ENCODE results near the gene OPN3. TPM values are rescaled to one million over a fixed set of nuclear protein-coding genes. Genes with fewer than 3 reads are reported as not detected.

Gene OPN3
- total RNA-seq, 1 donor from 2014 or later, result 12.4 TPM

DNA sequence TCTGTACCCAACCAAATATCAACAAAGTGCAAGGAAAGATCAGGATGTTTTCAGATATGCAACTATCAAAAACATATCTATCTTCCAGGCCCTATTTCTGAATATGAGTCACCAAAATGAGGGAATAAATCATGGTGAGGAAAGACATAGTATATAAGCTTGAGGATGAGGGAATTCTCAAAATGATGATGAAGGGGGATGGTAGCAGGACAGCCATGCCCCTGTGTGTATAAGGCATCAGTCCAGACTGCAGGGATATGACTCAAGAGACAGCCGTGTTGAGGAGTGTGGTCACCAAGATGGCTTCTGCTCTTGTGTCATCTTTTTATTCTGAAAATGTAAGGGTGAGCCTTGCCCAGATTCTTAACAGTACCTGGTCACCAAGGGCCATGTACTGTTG is 7.5 kb upstream of the OPN3 start:
- intact Hi-C loops (cut with micrococcal nuclease), result loop anchor here (10.0 kb wide), 1 partner anchor 1607 kb away; the partner anchor contains the start of genes CEP170 and SDCCAG8

GRCh38 chr1:241646201-241646600 is 6.0 kb upstream of the OPN3 start:
- intact Hi-C loops (cut with micrococcal nuclease), result loop anchor here (10.0 kb wide), 1 partner anchor 1609 kb away; the partner anchor contains the start of genes CEP170 and SDCCAG8

GRCh38 chr1:241645199-241645598 is 5.0 kb upstream of the OPN3 start:
- intact Hi-C loops (cut with micrococcal nuclease), result loop anchor here (10.0 kb wide), 1 partner anchor 1610 kb away; the partner anchor contains the start of genes CEP170 and SDCCAG8

DNA sequence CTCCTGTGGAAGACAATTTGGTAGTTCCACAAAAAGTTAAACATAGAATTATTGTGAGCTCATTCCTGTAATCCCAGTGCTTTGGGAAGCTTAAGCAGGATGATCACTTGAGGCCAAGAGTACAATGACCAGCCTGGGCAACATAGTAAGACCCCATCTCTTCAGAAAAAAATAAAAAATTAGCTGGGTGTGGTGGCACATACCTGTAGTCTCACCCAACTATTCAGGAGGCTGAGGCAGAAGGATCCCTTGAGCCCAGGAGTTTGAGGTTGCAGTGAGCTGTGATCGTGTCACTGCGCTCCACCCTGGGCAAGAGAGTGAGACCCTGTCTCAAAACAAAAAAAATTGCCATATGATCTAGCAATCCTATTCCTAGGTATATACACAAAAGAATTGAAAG is 4.1 kb upstream of the OPN3 start:
- intact Hi-C loops (cut with micrococcal nuclease), result loop anchor here (10.0 kb wide), 1 partner anchor 1611 kb away; the partner anchor contains the start of genes CEP170 and SDCCAG8

DNA sequence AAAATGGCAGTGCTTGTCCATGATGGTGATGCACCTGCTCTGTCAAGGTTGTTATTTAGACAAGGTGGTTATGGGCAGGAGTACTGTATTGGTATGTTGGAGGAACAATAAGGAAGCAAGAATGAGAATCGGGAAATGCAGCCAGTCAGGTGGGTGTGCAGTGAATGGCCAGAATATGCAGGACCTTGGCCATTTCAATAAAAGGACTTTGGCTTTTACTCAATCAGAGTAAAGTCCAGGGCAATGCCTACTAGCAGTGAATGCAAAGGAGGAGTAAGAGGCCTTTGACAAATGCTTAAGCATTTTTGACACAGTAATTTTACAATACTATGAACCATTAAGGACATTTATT is 2.4 kb upstream of the OPN3 start:
- intact Hi-C loops (cut with micrococcal nuclease), result loop anchor here (10.0 kb wide), 1 partner anchor 1612 kb away; the partner anchor contains the start of genes CEP170 and SDCCAG8

- intact Hi-C loops (cut with micrococcal nuclease), result loop anchor here (10.0 kb wide), 1 partner anchor 1613 kb away; the partner anchor contains the start of genes CEP170 and SDCCAG8
These were observed 1.8 kb upstream of the OPN3 start for GRCh38 chr1:241641773-241642592.

DNA sequence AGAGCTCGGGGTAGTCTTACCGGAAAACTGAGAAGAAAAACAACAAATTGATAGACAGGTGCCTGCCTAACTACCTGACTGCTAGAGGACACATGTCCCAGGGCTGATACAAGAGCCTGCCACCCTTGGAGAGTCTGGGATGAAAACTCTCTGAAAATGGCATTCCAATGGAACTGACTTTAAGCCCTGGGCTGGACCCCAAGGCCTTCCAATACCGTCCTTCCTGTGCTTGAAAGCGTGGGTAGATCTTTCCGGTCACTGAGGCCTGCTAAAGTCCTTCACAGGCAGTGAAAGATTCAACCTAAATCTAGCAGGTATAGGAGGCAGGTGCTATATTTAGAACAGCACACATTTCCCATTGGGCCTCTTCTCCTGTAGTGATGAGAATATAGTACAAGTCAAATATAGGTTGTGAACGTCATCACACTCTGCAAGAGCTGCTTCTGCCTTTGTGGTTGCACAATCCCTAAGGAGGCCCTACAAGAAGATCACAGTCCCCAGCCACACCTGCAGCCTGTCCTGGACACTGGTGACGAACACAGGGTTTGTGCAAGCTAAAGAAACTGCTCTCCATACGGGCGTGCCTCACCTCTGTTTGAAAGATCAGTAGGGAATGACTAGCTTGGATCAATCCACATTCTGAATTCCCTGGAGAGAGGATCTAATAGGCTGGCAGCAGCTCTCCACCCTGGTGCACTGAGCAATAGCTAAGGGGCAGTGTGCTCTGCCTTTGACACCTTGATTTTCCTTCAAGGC is 876 bp upstream of the OPN3 start:
- intact Hi-C loops (cut with micrococcal nuclease), result loop anchor here (1.0 to 10.0 kb wide), 5 partner anchors 14 to 1614 kb away; partner anchors contain the start of genes CEP170, FH and SDCCAG8

- intact Hi-C loops (cut with micrococcal nuclease), result loop anchor here (1.0 to 10.0 kb wide), 5 partner anchors 12 to 1615 kb away; partner anchors contain the start of genes CEP170, FH and SDCCAG8
These were observed 483 bp downstream of the OPN3 start for GRCh38 chr1:241639623-241640148.

GRCh38 chr1:241638909-241639622 is 1.1 kb downstream of the OPN3 start:
- intact Hi-C loops (cut with micrococcal nuclease), result no loop called here

DNA sequence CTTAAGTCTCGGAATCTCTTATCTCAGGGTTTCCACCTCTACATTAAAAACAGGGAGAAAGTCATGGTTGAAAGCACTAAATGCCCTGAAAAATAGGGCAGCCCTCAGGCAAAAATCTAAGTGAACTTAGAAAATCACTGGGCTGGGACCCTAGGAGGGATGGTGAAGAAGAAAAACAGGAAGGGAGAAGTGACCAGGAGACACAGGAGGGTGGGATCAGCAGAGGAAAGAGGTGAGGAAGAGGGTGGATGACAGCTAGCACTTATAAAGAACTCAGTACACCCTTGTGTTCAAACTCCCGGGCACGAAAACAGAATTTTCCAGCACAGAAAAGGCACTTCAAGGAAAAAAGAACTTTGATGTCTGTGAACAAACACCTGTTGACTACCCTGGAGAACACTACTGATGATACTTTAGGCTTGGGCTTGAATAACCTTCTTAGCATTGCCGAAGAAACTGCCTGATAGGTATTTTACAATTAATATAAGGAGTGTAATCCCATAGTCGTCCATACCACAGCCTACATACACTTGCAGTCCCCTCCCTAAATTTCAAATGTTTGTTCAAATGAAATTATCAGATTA is 2.0 kb downstream of the OPN3 start:
- intact Hi-C loops (cut with micrococcal nuclease), result no loop called here

- intact Hi-C loops (cut with micrococcal nuclease), result no loop called here
These were observed 2.6 kb downstream of the OPN3 start for GRCh38 chr1:241637604-241638003.

DNA sequence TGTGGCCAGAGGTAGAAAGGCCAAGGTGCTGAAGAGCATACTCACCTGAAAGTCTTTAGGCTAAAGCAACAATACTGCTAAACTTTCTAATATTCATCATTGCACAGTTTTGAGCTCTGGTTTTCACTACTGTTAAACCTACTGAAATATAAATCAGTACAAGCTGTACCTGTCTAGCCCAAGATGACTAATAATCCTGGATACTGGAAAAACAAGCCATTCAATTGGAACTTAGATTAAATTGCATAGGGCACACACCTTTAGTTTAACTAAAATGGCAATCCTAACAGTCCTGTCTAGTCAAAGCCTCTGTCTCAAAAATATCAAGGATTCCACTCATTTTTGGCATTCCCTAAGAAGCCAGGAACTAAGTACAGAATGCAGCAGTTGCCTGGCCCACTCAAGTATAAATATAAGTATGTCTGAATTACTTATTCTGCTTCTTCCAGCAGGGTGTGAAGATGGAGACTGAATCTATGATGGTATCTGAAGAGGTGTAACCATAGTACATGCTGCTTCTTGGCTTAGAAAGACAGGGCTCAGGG is 3.1 kb downstream of the OPN3 start:
- intact Hi-C loops (cut with micrococcal nuclease), result no loop called here

GRCh38 chr1:241636291-241636690 is 3.9 kb downstream of the OPN3 start:
- intact Hi-C loops (cut with micrococcal nuclease), result no loop called here

- intact Hi-C loops (cut with micrococcal nuclease), result no loop called here
These were observed 4.5 kb downstream of the OPN3 start for GRCh38 chr1:241635556-241636152.

- intact Hi-C loops (cut with micrococcal nuclease), result no loop called here
These were observed 7.2 kb downstream of the OPN3 start for GRCh38 chr1:241632987-241633386.

- intact Hi-C loops (cut with micrococcal nuclease), result no loop called here
These were observed 8.5 kb downstream of the OPN3 start for GRCh38 chr1:241631674-241632073.

DNA sequence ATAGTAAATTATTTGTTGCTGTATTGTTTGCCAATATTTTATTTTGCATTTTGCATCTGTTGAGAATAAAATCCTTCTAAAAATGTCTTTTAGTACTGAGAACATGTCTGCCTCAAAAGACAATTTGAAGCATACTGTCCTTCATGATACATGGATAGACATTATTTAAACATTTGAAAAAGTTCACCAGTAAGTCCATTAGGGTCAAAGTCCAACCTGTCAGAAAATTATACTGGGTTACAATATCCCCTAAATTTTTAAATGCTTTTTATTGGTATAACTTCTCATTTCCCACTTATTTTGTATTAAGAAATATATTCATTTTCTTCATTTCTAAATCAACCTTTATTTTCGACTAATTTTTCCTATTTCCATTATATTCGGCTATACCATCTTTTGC is 9.3 kb downstream of the OPN3 start:
- intact Hi-C loops (cut with micrococcal nuclease), result no loop called here

- intact Hi-C loops (cut with micrococcal nuclease), result no loop called here
These were observed 9.7 kb downstream of the OPN3 start for GRCh38 chr1:241630476-241630875.

GRCh38 chr1:241630005-241630404 is 10.2 kb downstream of the OPN3 start:
- intact Hi-C loops (cut with micrococcal nuclease), result no loop called here

Measured in T-helper 2 cell treated with Interferon-gamma antibody and Interleukin-4, amounts not matched to agents 100 ng/mL and 5 ng/mL, for 36 hours (primary cell).